GM21447 (cell line): Measurements from ENCODE around the gene INSIG1.
A peak's percentile ranks its signal among the peaks of the same experiment; 100 is the strongest.

Experiments
- ATAC-seq: cut with Tn5 transposase; IDR thresholded peaks from one replicate; pipeline ENCODE4 v1.9.1; 2021; ENCODE audit not compliant: unreplicated experiment

INSIG1 gene

DNA sequence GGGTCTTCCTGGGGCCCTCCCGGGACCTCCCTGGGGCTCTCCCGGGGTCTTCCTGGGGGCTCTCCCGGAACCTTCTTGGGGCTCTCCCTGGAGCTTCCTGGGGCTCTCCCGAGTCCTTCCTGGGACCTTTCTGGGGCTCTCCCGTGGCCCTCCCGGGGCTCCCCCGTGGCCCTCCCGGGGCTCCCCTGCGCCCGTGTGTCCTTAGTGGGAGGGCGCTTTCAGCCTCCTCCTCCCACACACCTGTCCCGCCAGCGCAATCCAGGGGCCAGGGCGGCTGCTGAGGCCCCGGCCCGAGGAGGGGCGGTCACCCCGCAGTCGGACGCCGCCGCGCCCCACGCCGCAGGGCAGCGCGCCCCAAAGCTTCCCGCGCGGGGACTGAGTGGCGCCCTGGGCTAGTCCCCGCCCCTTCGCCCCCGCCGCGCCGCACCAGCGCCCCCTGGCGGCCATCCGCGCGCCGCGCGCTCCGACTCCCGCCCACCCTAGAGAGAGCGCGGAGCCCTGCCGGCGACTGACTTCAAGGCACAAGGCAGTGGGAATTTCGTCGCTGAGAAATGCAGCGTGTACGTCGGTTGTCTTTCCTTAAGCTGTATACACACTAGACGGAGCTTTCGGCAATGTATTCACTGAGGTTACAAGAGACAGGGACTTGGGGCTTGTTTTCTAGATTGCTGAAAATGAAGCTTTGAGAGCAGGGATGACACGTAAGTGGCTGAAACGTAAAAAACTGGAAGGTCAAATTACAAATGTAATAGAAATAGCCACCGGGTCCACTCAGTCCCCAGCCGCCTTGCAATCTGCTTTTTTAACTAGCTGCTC lies 47.1 kb downstream of the INSIG1 start:
- ATAC-seq = peak; percentile 75

DNA sequence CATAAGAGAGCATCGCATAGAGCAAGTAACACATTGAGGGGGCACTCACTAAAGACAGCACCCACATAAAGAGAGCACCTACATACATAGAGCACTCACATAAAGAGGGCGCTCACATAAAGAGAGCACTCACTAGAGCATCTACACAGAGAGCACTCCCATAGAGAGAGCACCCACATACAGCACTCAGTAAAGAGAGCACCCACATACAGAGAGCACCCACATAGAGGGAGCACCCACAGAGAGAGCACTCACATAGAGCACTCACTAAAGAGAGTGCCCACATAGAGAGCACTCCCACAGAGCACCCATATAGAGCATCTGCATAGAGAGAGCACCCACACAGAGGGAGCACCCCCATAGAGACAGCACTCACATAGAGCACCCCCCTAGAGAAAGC lies 47.8 kb downstream of the INSIG1 start:
- peak; percentile 7 for ATAC-seq

DNA sequence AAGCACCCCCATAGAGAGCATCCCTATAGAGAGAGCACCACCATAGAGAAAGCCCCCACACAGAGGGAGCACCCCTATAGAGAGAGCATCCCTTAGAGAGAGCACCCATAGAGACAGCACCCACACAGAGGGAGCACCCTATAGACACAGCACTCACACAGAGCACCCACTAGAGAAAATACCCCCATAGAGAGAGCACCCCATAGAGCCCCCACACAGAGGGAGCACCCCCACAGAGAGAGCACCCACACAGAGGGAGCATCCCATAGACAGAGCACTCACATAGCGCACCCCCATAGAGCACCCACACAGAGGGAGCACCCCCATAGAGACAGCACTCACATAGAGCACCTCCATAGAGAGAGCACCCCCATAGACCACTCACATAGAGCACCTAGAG lies 48.6 kb downstream of the INSIG1 start:
- ATAC-seq = no peak

DNA sequence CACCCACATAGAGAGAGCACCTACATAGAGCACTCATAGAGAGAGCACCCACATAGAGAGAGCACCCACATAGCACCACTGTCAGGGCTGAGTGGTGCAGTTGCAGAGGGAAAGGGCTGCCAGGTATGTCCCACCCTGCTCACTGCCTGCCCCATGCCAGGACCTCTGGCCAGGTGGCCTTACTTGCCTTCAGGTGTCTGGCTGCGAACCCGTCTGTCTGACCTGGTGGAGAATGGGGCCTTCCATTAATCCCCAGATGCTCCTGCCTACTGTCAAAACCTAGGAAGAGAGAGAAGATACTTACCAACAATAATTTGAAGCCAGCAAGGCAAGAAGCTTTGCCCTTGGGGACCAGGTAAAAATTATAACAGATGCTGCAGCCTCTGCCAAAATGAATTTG lies 51.1 kb downstream of the INSIG1 start:
- ATAC-seq = no peak

GRCh38 chr7:155349601-155350331 lies 52.1 kb downstream of the INSIG1 start:
- no peak for ATAC-seq

DNA sequence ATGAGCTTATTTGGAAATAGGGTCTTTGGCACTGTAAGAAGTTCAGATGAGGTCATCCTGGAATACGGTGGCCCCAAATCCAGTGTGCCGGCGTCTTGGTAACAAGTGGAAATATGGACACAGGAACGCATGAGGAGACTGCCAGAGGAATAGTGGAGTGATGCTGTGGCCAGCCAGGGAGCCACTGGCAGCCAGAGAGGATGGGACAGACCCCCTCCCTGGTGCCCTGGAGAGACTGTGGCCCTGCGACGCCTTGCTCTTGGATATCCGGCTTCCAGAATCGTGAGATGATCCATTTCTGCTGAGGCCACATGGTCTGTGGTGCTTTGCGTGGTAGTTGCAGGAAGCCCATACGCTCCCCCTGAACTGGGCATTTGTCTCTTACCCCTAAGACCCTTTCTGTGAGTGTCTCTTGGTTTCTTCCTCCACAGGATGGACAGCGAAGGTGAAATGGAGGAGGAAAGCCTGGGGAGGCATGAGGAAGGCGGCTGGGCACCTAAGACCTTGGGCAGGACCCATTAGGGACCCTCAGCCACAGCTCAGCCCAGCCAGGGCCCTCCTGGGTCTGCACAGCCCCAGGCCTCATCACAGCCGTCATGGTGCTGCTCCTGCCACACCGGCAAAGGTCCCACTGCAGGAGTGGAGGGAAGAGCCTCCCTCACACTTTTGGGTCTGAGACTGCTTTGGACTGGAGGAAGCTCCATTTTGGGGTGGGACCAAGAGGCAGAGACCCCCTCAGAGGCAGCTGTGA lies 53.6 kb downstream of the INSIG1 start:
- no peak for ATAC-seq

DNA sequence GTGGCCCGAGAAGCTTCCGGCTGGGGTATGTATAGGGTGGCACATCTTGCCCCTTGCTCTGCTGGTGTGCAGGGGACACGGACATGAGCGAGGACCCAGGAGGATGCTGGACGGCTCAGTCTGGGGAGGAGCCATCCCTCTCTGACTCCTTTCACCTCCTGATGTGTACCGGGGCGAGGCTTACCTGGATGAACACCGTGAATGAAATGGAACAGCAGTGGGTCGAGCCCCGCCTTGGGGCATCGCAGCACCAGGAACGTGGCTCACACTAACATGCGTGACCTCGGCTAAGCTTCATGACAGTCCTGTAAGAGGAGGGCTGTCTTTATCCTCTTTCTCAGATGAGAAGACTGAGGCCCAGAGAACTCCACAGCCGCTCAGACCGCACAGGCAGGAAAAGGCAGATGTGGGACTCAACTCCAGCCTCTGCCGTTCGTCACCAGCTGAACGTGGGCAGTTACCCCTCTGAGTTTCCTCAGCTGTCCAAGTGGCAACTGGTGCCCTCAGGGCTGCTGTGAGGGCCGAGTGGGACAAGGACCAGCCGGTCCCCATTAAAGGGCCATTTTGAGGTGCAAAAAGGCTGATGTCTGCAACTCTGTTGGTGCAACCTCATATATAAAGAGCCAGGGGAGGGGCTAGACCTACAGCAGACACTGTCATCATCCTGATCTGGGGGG lies 54.5 kb downstream of the INSIG1 start:
- ATAC-seq = no peak

DNA sequence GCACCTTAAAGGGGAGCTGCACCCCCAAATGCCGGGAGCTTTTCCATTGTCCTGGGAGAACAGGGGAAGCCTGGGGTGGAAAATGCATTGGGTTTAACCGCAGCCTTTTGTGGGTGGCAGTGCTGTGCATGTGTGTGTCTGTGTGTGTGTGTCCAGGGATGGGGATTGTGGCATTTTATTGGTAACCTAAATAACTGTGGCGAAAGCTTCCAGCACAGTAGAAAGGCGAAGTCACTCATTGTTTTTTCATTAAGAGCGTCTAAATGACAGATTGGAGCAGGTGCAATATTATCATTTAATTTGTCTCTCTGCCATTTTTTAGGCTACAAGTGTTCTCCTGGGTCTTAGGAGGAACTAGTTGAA lies 55.1 kb downstream of the INSIG1 start:
- ATAC-seq = no peak

GRCh38 chr7:155353256-155353897 lies 55.7 kb downstream of the INSIG1 start:
- ATAC-seq = no peak

GRCh38 chr7:155354371-155355048 lies 56.8 kb downstream of the INSIG1 start:
- no peak for ATAC-seq

DNA sequence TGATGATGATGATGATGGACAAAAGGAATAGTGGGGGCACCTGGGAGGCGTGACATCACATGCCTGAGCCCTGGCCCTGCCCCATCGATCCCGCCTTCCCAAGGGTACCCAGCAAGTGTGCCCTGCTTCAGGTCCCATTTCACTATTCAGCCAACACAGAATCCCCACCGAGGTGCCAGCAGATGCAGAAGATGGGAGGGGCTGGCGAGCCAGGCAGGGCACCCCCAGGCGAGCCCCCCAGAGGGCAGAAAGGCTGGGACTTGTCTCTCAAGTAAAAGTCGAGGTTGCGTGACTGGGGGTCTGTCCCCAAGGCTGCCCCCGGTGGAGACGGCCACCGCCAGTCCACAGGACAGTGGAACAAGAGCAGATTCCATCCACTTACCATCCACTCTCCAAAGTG lies 57.5 kb downstream of the INSIG1 start:
- no peak for ATAC-seq

- no peak for ATAC-seq
Measured at GRCh38 chr7:155355745-155356144, 58.1 kb downstream of the INSIG1 start.

- ATAC-seq = no peak
Measured at GRCh38 chr7:155356323-155357105, 58.8 kb downstream of the INSIG1 start.

GRCh38 chr7:155357573-155358041 lies 59.9 kb downstream of the INSIG1 start:
- no peak for ATAC-seq

GRCh38 chr7:155358066-155358947 lies 60.6 kb downstream of the INSIG1 start:
- ATAC-seq = no peak

GRCh38 chr7:155358948-155359712 lies 61.5 kb downstream of the INSIG1 start:
- ATAC-seq = no peak
